Measurements from ENCODE around the gene SPAG17.

The SPAG17 gene

GRCh38 chr1:118159569-118159968 lies 25.5 kb downstream of the SPAG17 start:
- no peak for DNase-seq

GRCh38 chr1:118158924-118159323 lies 26.1 kb downstream of the SPAG17 start:
- DNase-seq, result no peak

GRCh38 chr1:118157506-118157905 lies 27.5 kb downstream of the SPAG17 start:
- DNase-seq, result no peak

GRCh38 chr1:118155106-118155505 lies 29.9 kb downstream of the SPAG17 start:
- no peak for DNase-seq

GRCh38 chr1:118154220-118154619 lies 30.8 kb downstream of the SPAG17 start:
- DNase-seq, result no peak

GRCh38 chr1:118151312-118151937 lies 33.6 kb downstream of the SPAG17 start:
- no peak for DNase-seq

GRCh38 chr1:118149799-118150198 lies 35.2 kb downstream of the SPAG17 start:
- DNase-seq, result no peak

GRCh38 chr1:118148034-118148433 lies 37.0 kb downstream of the SPAG17 start:
- DNase-seq, result no peak

GRCh38 chr1:118147522-118147921 lies 37.5 kb downstream of the SPAG17 start:
- DNase-seq, result no peak

GRCh38 chr1:118145721-118146120 lies 39.3 kb downstream of the SPAG17 start:
- DNase-seq, result no peak

GRCh38 chr1:118144684-118145083 lies 40.3 kb downstream of the SPAG17 start:
- DNase-seq, result no peak

GRCh38 chr1:118143831-118144230 lies 41.2 kb downstream of the SPAG17 start:
- DNase-seq, result no peak

GRCh38 chr1:118143121-118143520 lies 41.9 kb downstream of the SPAG17 start:
- DNase-seq, result no peak

GRCh38 chr1:118142546-118142945 lies 42.5 kb downstream of the SPAG17 start:
- DNase-seq, result no peak

GRCh38 chr1:118137900-118138299 lies 47.1 kb downstream of the SPAG17 start:
- no peak for DNase-seq

- DNase-seq, result no peak
These were observed 48.7 kb downstream of the SPAG17 start for GRCh38 chr1:118136187-118136941.

- no peak for DNase-seq
These were observed 53.0 kb downstream of the SPAG17 start for GRCh38 chr1:118132000-118132399.

GRCh38 chr1:118128761-118129160 lies 56.3 kb downstream of the SPAG17 start:
- no peak for DNase-seq

- no peak for DNase-seq
These were observed 61.0 kb downstream of the SPAG17 start for GRCh38 chr1:118124064-118124463.

GRCh38 chr1:118123116-118123839 lies 61.8 kb downstream of the SPAG17 start:
- no peak for DNase-seq

- no peak for DNase-seq
These were observed 62.6 kb downstream of the SPAG17 start for GRCh38 chr1:118122234-118123004.

GRCh38 chr1:118118873-118119463 lies 66.1 kb downstream of the SPAG17 start:
- DNase-seq, result no peak

- DNase-seq, result no peak
These were observed 66.6 kb downstream of the SPAG17 start for GRCh38 chr1:118118469-118118868.
